Psoas muscle (tissue), 8 donors: ENCODE measurements around the gene PEX10. TPM values are rescaled to one million over a fixed set of nuclear protein-coding genes. Genes with fewer than 3 reads are reported as not detected.

Experiments used
- ATAC-seq, 4 donors: fragments of 200-7000 bp; cut with Tn5 transposase; one replicate each; pipeline ENCODE4 v1.9.1; 2020; ENCODE audit warnings: moderate library complexity in 3 of 4, mild to moderate bottlenecking in 2 of 4
- DNase-seq, 2 donors: peaks; one replicate each; pipeline ENCODE4 v3.0.0-alpha.2; 2020
- H3K27ac ChIP-seq: fragments of 200-600 bp; one replicate; pipeline ENCODE4 v1.8.0; 2022
- H3K27me3 ChIP-seq, 3 donors: fragments of 200-600 bp in 1 of 3; one replicate each; pipeline versions ENCODE4 v1.6.1 to v1.8.0; 2013 to 2022; ENCODE audit warnings: low read length in 2 of 3, mild to moderate bottlenecking in 2 of 3, moderate library complexity in 1 of 3; ENCODE audit not compliant: insufficient read depth in 3 of 3
- H3K36me3 ChIP-seq, 2 donors: fragments of 200-600 bp in 1 of 2; one replicate each; pipeline versions ENCODE4 v1.6.1 to v1.8.0; 2013 to 2022; ENCODE audit warnings: low read depth in 1 of 2, mild to moderate bottlenecking in 1 of 2, moderate library complexity in 1 of 2; ENCODE audit not compliant: insufficient read depth in 1 of 2
- H3K4me1 ChIP-seq: fragments of 200-600 bp; one replicate; pipeline ENCODE4 v1.8.0; 2022
- H3K4me3 ChIP-seq: fragments of 200-600 bp; one replicate; pipeline ENCODE4 v1.8.0; 2022; ENCODE audit warnings: mild to moderate bottlenecking
- H3K9me3 ChIP-seq: fragments of 200-600 bp; one replicate; pipeline ENCODE4 v1.8.0; 2022
- WGBS, 3 donors: extraction: QIAGEN DNeasy Blood & Tissue Kit; methylation state at CpG; one replicate each; pipeline versions ENCODE4 v1.1.6 to v1.1.7; 2013; 5-methylcytosine and 5-hydroxymethylcytosine counted together
- intact Hi-C, 2 donors: fragments of 100-400 bp; cut with DNase I; formaldehyde crosslinking; loops; one replicate each; pipeline versions ENCODE4 v1.11.0 to v1.14.2; 2022
- polyA plus RNA-seq, 3 donors: library from polyadenylated mRNA; stranded (reverse); fragments of 200-250 nt; gene quantifications; one replicate each; pipeline ENCODE4 v1.2.3, GENCODE V29; 2013
- total RNA-seq, 4 donors: library from RNA; stranded (reverse); fragmentation: NEBNext Ultra II Directional in 2 of 4; extraction: Animal tissue kit (Norgen Biotek cat#: 25700) in 2 of 4; gene quantifications; one replicate each; pipeline versions ENCODE4 v1.2.1 to v1.2.4, GENCODE V29; 2021 to 2023
- TF ChIP-seq, protein P1 (sequence below): fragments of 200-600 bp; IDR thresholded peaks from one replicate; pipeline ENCODE4 v1.8.0; 2022; ENCODE audit warnings: antibody characterized with exemption
- donor health status: healthy with polysubstance abuse.
- donor health status: DM: no; HTN: no; CAD: no; lungs with moderate emphysema.
- donor health status: Bipolar disorder and iron deficiency.
- donor health status: healthy.
- donor health status: DM: yes; HTN: yes; CAD: no.
- donor health status: DM: no; HTN: no; CAD: no.
- donor health status: DM: no; HTN: no; CAD: no.
- donor health status: DM: yes; HTN: yes; CAD: no.

The PEX10 gene
- total and polyA plus RNA-seq, 7 donors = 12.6 to 19.7 (median 16.2) TPM

DNA sequence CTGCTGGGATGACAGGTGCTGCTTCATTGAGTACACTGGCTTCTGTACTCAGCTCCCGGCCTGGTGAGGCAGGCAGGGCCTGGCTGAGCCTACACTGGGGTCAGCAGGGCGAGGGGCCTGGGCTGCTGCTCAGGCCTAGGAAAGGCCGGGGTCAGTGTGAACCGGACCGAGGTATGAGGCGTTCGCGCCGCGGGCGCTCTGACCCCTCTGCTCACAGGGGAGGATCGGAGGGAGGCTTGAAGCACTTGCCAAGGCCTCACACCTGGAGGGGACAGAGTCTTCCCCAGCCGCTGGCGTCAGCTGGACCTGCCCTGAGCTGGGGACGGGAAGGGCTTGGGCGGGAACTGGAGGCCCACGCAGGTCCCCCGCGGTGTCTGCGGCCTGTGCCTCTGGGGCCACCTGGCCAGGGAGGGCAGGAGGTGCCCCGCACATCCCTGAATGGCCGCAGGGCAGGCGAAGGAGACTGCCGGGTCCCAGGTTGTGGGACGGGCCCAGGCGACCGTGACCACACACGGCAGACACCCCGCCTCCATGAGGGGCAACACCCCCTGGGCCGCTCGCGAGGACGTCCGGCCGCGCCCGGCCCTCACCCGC is 466 bp downstream of the PEX10 start:
- intact Hi-C loops = loop anchor here (5.0 to 10.0 kb wide), 3 partner anchors 115 to 233 kb away; partner anchors contain the start of genes HES5 (in 1 of the 2) and PANK4 (in 1 of the 2)
- TF ChIP-seq, protein P1, sequence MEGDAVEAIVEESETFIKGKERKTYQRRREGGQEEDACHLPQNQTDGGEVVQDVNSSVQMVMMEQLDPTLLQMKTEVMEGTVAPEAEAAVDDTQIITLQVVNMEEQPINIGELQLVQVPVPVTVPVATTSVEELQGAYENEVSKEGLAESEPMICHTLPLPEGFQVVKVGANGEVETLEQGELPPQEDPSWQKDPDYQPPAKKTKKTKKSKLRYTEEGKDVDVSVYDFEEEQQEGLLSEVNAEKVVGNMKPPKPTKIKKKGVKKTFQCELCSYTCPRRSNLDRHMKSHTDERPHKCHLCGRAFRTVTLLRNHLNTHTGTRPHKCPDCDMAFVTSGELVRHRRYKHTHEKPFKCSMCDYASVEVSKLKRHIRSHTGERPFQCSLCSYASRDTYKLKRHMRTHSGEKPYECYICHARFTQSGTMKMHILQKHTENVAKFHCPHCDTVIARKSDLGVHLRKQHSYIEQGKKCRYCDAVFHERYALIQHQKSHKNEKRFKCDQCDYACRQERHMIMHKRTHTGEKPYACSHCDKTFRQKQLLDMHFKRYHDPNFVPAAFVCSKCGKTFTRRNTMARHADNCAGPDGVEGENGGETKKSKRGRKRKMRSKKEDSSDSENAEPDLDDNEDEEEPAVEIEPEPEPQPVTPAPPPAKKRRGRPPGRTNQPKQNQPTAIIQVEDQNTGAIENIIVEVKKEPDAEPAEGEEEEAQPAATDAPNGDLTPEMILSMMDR = no peak
- DNase-seq (no peak), ATAC-seq (peak in 2 of 4 donors; percentile 10 to 14)
- Histone ChIP-seq H3K36me3 (peaks cover 0 to 30% of the 10 kb centered on the region in 2 donors), H3K4me1 (peaks cover 19% of the 10 kb centered on the region), H3K27me3 (peaks cover 0 to 8% (median 3%) of the 10 kb centered on the region in 3 donors), H3K27ac (peak overlapping the region; percentile 91), H3K4me3 (peak overlapping the region; percentile 100), H3K9me3 (no peaks in the 10 kb centered on the region)
- WGBS, 3 donors = 4 to 5% (median 5%) methylated on average over 24 to 38 of the region's 38 CpGs

DNA sequence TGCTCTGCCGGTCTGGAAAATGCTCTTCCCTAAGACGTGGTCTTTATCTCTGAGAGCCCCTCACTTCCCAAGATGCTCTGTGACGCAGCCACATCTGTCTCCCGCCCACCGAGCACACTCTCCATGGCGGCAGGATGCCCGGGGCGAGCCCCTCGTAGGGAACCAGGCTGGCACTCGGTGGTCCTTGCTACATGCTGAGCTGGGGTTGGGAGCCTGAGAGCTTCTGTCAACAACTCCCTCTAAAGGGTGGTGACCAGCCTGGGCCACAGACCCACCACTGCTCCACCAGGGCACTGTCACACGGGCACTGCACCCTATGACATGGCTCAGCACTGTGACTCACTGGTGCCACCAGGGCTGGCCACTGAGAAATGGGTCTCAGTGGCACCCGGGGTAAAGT is 2.6 kb downstream of the PEX10 start:
- intact Hi-C loops = loop anchor here (5.0 to 10.0 kb wide), 3 partner anchors 118 to 235 kb away; partner anchors contain the start of genes HES5 (in 1 of the 2) and PANK4 (in 1 of the 2)
- WGBS, 3 donors = 87 to 90% (median 88%) methylated on average over 12 of the region's 12 CpGs
- H3K9me3 ChIP-seq = no peaks in the 10 kb centered on the region
- peaks cover 4 to 51% of the 10 kb centered on the region in 2 donors for H3K36me3 ChIP-seq
- no peak for ATAC-seq
- TF ChIP-seq, protein P1 = no peak
- H3K4me1 ChIP-seq = peaks cover 19% of the 10 kb centered on the region
- no peak for DNase-seq
- H3K27me3 ChIP-seq = no peaks in the 10 kb centered on the region
- no peak overlapping the region for H3K4me3 ChIP-seq
- H3K27ac ChIP-seq = no peak overlapping the region

DNA sequence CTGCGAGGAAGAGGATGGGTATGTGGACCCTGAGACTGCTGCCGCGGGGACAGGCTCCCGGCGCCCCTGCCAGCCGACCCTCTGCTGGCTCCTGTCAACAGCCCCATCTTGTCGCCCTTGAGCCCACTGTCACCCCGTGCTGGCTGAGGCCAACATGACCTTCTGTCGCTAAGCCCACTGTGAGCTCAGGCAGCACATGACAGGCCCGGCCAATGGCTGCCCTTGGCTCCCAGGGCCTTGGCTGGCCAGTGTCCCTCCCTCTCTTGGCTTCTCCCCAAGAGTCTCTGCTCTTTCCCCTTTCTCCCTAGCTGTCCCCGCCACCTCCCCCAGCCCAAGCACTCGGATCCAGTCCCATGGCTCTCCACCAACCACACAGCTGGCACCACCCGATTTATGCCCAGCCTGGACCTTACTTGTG is 3.5 kb downstream of the PEX10 start:
- Histone ChIP-seq H3K4me3 (no peak overlapping the region), H3K27ac (no peak overlapping the region)
- no peak for DNase-seq

DNA sequence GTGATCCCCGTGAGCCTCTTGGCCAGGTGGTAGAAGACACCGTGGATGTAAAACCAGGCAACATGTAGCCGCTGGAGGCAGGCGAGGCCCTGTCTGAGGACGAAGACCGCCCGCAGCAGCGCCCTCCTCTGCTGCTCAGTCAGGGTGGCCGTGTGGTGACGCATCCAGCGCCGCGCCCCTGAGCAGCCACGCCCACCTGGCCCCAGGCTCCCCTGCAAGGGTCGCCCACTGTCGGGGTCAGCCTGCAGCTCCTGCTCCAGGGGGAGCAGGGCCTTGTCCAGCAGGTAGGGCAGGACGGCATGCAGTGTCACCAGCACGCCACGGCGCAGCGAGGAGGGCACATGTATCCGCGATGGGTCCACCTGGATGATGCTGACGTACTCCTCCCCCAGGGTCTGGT is 3.9 kb downstream of the PEX10 start:
- Histone ChIP-seq H3K27ac (no peak overlapping the region), H3K36me3 (peaks cover 10 to 64% of the 10 kb centered on the region in 2 donors), H3K9me3 (no peaks in the 10 kb centered on the region), H3K4me3 (no peak overlapping the region), H3K4me1 (peaks cover 11% of the 10 kb centered on the region), H3K27me3 (no peaks in the 10 kb centered on the region)
- ATAC-seq = no peak
- 89 to 91% (median 90%) methylated on average over 19 to 24 of the region's 24 CpGs for WGBS, 3 donors
- intact Hi-C loops = no loop called here
- TF ChIP-seq, protein P1 = no peak
- DNase-seq = no peak

More for the DNA sequence above, 3.5 kb downstream of the PEX10 start:
- TF ChIP-seq, protein P1 = no peak
- 71 to 77% (median 71%) methylated on average over 13 of the region's 13 CpGs for WGBS, 3 donors
- no peaks in the 10 kb centered on the region for H3K9me3 ChIP-seq
- H3K27me3 ChIP-seq = no peaks in the 10 kb centered on the region
- H3K36me3 ChIP-seq = peaks cover 10 to 60% of the 10 kb centered on the region in 2 donors
- intact Hi-C loops = no loop called here
- ATAC-seq = no peak
- peaks cover 15% of the 10 kb centered on the region for H3K4me1 ChIP-seq

DNA sequence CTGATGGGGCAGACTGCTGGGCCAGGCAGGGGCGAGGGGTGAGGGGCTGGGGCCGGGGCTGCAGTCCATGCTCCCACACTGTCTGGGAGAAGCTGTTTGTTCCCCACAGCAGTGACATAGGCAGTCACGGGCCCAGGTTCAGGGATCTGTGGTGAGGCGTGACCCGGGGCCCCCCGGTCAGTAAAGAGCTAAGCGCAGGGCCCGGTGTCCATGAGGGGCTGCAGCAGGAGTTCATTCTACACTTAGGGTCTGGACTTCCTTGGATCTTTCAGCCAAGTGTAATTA is 4.4 kb downstream of the PEX10 start:
- 93 to 95% (median 94%) methylated on average over 8 of the region's 8 CpGs for WGBS, 3 donors
- intact Hi-C loops = no loop called here
- H3K9me3 ChIP-seq = no peaks in the 10 kb centered on the region
- H3K4me1 ChIP-seq = peaks cover 7% of the 10 kb centered on the region
- H3K27me3 ChIP-seq = no peaks in the 10 kb centered on the region
- H3K4me3 ChIP-seq = no peak overlapping the region
- H3K36me3 ChIP-seq = peaks cover 10 to 69% of the 10 kb centered on the region in 2 donors
- DNase-seq (no peak), ATAC-seq (no peak)
- H3K27ac ChIP-seq = no peak overlapping the region
- TF ChIP-seq, protein P1 = no peak
